ENCODE measurements around the gene ECD. TPM values are rescaled to one million over a fixed set of nuclear protein-coding genes. Genes with fewer than 3 reads are reported as not detected.

The ECD gene
- total and polyA plus RNA-seq, 10 of the 15 experiments (the other 5 are each of a cell fraction or from before 2014, with no cell fraction given) = 27.3 to 61.6 (median 44.0) TPM

- TF ChIP-seq SPI1 (IDR thresholded peaks at IDR 0.05; ENCODE audit: borderline replicate concordance, insufficient read depth, low read depth, low read length) (peak; percentile 19; the same call in 1 of the 2 replicates), ZNF622 (IDR thresholded peaks at IDR 0.05) (no peak), SUPT20H (IDR thresholded peaks at IDR 0.05; ENCODE audit: borderline replicate concordance, control insufficient read depth, low read depth, low read length) (no peak), HDAC2 (IDR thresholded peaks at IDR 0.05) (no peak), SKIL (IDR thresholded peaks at IDR 0.05; ENCODE audit: low read depth, poor library complexity, severe bottlenecking) (no peak), HCFC1 (IDR thresholded peaks at IDR 0.05; ENCODE audit: low read length) (0 out of 2 replicates have a peak, but pooled peaks have one; percentile 30), LARP7 (IDR thresholded peaks at IDR 0.05) (peak; percentile 96), TBL1XR1 (IDR thresholded peaks at IDR 0.05; ENCODE audit: low read depth, low read length) (peak; percentile 45; the same call in 1 of the 2 replicates), IRF3 (IDR thresholded peaks at IDR 0.05) (0 out of 2 replicates have a peak, but pooled peaks have one; percentile 37), ESRRA (IDR thresholded peaks at IDR 0.05; ENCODE audit: low read length) (no peak), NR2C2 (IDR thresholded peaks at IDR 0.05; ENCODE audit: borderline replicate concordance, control insufficient read depth, insufficient read length, low read depth) (no peak), POLR2A (IDR thresholded peaks at IDR 0.05; ENCODE audit: low read depth, low read length) (peak; percentile 99), ZBTB33 (IDR thresholded peaks at IDR 0.05) (no peak; the same call in 1 of the 2 replicates), ZNF274 (IDR thresholded peaks at IDR 0.05; ENCODE audit: insufficient read depth, insufficient read length) (no peak), MXI1 (IDR thresholded peaks at IDR 0.05; ENCODE audit: low read depth, low read length) (no peak; the same call in 1 of the 2 replicates), E2F8 (IDR thresholded peaks at IDR 0.05; ENCODE audit: low read depth, partially characterized antibody) (peak; percentile 25), JUND (IDR thresholded peaks at IDR 0.05; ENCODE audit: low read depth, low read length) (no peak), EGR1 (IDR thresholded peaks at IDR 0.05; ENCODE audit: borderline replicate concordance in 1 of 2, low read depth in 2 of 2, low read length in 2 of 2) (peak; percentile 18 to 43; a peak in 2 of 3 replicates), ETV6 (conservative IDR thresholded peaks at IDR 0.05 in 1 of 2, IDR thresholded peaks at IDR 0.05 in 1 of 2; ENCODE audit: borderline replicate concordance in 1 of 2, low read depth in 1 of 2) (no peak), YY1 (IDR thresholded peaks at IDR 0.05; ENCODE audit: low read depth, low read length) (peak; percentile 84), ZNF24 (IDR thresholded peaks at IDR 0.05) (peak; percentile 32; the same call in 1 of the 2 replicates), MYB (IDR thresholded peaks at IDR 0.05; ENCODE audit: borderline replicate concordance, low read depth, low read length) (no peak)
Observed at GRCh38 chr10:73096449-73097304, 71.1 kb downstream of the ECD start, which contains the start of gene P4HA1 (continued).
